Natural killer cell treated with Interleukin-12 subunit alpha and Interleukin-12 subunit beta and Interleukin-15 and Interleukin-18, amount 100 ng/mL, for 72 hours (primary cell): ENCODE data around the gene UNKL. TPM values are rescaled to one million over a fixed set of nuclear protein-coding genes. Genes with fewer than 3 reads are reported as not detected.
"Not testable (repeated sequence)": the region's sequence is repeated elsewhere in the genome, so short reads cannot be mapped to it uniquely, and the experiment has no call there.

Experiments used
- ATAC-seq, 2 donors: fragments of 150-1000 bp; cut with Tn5 transposase in 1 of 2; sonication (Bioruptor Pico), chemical (Tn5 transposase) in 1 of 2; 2 replicates each; pipeline ENCODE4 v1.10.0; 2021
- DNase-seq: peaks from one replicate; pipeline ENCODE4 v3.0.0; 2022; ENCODE audit warnings: low spot score
- H3K27ac Mint-ChIP-seq, 2 donors: 1 replicate in 1 of 2; 2 replicates in 1 of 2; pipeline ENCODE4 v1.8.0; 2022; ENCODE audit warnings: mixed read lengths in 2 of 2, mild to moderate bottlenecking in 1 of 2, moderate library complexity in 1 of 2
- H3K27me3 Mint-ChIP-seq, 2 donors: 1 replicate in 1 of 2; 2 replicates in 1 of 2; pipeline ENCODE4 v1.8.0; 2022; ENCODE audit warnings: mixed read lengths in 2 of 2
- H3K36me3 Mint-ChIP-seq: one replicate; pipeline ENCODE4 v1.8.0; 2022; ENCODE audit warnings: mixed read lengths
- H3K4me1 Mint-ChIP-seq, 2 donors: 1 replicate in 1 of 2; 2 replicates in 1 of 2; pipeline ENCODE4 v1.8.0; 2022; ENCODE audit warnings: low read depth in 2 of 2, mixed read lengths in 2 of 2, mild to moderate bottlenecking in 1 of 2
- H3K4me3 Mint-ChIP-seq: one replicate; pipeline ENCODE4 v1.8.0; 2022; ENCODE audit warnings: mixed read lengths
- H3K9me3 Mint-ChIP-seq: 2 replicates; pipeline ENCODE4 v1.8.0; 2022; ENCODE audit warnings: mixed read lengths
- total RNA-seq, 2 donors: library from RNA; stranded (reverse); gene quantifications; one replicate each; pipeline ENCODE4 v1.2.3, GENCODE V29; 2022

The UNKL gene
- total RNA-seq, 2 donors from 2014 or later: 25.4 to 72.1 TPM

GRCh38 chr16:1441391-1441829 lies 26.9 kb upstream of the UNKL start:
- Mint-ChIP-seq H3K9me3 (no peaks in the 10 kb centered on the region), H3K27ac (no peak overlapping the region), H3K4me1 (no peaks in the 10 kb centered on the region), H3K36me3 (no peaks in the 10 kb centered on the region), H3K4me3 (no peak overlapping the region), H3K27me3 (no peaks in the 10 kb centered on the region)
- ATAC-seq (no peak), DNase-seq (no peak)

DNA sequence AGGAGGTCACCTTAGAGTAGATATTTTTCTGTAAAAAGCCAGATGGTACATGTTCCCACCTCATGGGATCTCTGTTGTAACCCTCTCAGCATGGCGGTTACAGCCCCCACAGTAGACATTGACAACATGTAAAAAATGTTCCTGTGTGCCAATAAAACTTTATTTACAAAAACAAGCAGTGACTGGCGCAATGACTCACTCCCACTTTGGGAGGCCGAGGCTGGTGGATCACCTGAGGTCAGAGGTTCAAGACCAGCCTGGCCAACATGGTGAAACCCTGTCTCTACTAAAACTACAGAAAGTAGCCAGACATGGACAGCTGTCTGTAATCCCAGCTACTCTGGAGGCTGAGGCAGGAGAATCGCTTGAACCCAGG lies 25.2 kb upstream of the UNKL start:
- H3K4me1 Mint-ChIP-seq, H3K4me3 Mint-ChIP-seq, H3K36me3 Mint-ChIP-seq, H3K27ac Mint-ChIP-seq, H3K9me3 Mint-ChIP-seq, ATAC-seq, DNase-seq, H3K27me3 Mint-ChIP-seq: not testable (repeated sequence)

GRCh38 chr16:1439058-1439698 lies 24.7 kb upstream of the UNKL start:
- Mint-ChIP-seq H3K27me3 (no peaks in the 10 kb centered on the region), H3K4me1 (no peaks in the 10 kb centered on the region), H3K9me3 (no peaks in the 10 kb centered on the region), H3K36me3 (no peaks in the 10 kb centered on the region), H3K27ac (no peak overlapping the region), H3K4me3 (no peak overlapping the region)
- no peak for ATAC-seq
- no peak for DNase-seq

GRCh38 chr16:1438229-1439057 lies 23.9 kb upstream of the UNKL start:
- no peak overlapping the region for H3K27ac Mint-ChIP-seq
- DNase-seq (no peak), ATAC-seq (no peak)
- H3K4me1 Mint-ChIP-seq: no peaks in the 10 kb centered on the region
- H3K4me3 Mint-ChIP-seq: no peak overlapping the region
- H3K27me3 Mint-ChIP-seq: no peaks in the 10 kb centered on the region
- H3K36me3 Mint-ChIP-seq: no peaks in the 10 kb centered on the region
- no peaks in the 10 kb centered on the region for H3K9me3 Mint-ChIP-seq

DNA sequence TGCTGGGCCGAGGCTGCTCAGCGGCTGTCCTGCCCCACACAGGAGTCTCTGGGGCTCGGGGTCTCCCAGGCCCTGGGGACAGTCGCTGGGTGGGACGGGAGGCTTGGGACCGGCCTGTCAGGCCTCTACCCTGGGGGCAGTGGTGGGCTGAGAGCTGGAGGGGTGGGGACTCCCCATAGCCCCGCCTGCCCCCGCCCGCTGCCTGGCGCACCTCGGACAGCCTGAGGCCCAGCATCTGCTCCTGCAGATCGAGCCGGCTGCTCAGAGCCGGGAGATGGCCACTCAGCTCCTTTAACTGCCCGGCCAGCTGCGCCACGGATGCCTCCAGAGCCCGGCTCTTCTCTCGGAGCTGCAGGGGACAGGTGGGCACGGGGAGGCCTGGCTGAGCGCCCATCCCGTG lies 23.1 kb upstream of the UNKL start:
- ATAC-seq (no peak), DNase-seq (no peak)
- Mint-ChIP-seq H3K4me1 (no peaks in the 10 kb centered on the region), H3K36me3 (no peaks in the 10 kb centered on the region), H3K27ac (no peak overlapping the region), H3K4me3 (no peak overlapping the region), H3K9me3 (no peaks in the 10 kb centered on the region), H3K27me3 (no peaks in the 10 kb centered on the region)

GRCh38 chr16:1436731-1437355 lies 22.3 kb upstream of the UNKL start:
- Mint-ChIP-seq H3K36me3 (no peaks in the 10 kb centered on the region), H3K4me1 (no peaks in the 10 kb centered on the region), H3K4me3 (no peak overlapping the region), H3K27me3 (no peaks in the 10 kb centered on the region), H3K9me3 (no peaks in the 10 kb centered on the region), H3K27ac (no peak overlapping the region)
- ATAC-seq (no peak), DNase-seq (no peak)

DNA sequence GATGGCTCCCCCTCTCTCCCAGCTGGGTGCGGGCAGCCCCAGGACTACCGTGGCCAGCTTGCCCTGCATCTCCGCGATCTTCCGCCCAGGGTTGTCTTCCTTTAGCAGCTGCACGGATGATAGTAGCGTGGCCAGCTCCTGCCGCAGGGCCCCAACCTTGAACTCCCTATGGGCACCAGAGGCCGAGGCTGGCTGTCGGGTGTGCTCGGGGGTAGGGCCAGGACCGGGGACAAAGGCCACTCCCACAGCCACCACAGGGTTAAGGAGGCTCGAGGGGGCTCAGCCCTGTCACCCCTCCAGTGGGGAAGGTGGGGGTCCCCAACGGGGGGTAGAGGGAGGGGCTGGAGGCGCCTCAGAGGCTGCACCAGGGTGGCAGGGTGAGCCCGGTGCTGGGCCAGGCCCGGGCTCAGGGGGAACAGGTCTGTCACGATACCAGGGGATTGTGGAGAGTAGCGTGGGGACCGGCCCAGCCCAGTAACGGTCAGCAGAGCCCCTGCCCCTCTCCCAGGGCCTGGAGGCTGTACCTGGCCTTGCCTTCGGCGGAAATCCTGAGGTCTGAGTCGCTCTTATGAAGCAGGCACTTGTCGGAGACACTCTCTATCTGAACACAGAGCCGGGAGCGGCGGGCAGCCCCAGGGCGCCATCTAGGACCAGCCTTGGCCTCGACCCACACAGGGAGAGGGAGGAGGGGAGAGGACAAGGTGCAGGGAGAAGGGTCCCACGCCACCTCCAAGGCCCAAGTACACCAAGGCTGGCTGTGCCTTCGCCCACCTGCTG lies 21.6 kb upstream of the UNKL start:
- H3K27me3 Mint-ChIP-seq: no peaks in the 10 kb centered on the region
- H3K9me3 Mint-ChIP-seq: no peaks in the 10 kb centered on the region
- ATAC-seq: no peak
- H3K4me1 Mint-ChIP-seq: no peaks in the 10 kb centered on the region
- H3K36me3 Mint-ChIP-seq: no peaks in the 10 kb centered on the region
- no peak for DNase-seq
- H3K4me3 Mint-ChIP-seq: no peak overlapping the region
- no peak overlapping the region for H3K27ac Mint-ChIP-seq

DNA sequence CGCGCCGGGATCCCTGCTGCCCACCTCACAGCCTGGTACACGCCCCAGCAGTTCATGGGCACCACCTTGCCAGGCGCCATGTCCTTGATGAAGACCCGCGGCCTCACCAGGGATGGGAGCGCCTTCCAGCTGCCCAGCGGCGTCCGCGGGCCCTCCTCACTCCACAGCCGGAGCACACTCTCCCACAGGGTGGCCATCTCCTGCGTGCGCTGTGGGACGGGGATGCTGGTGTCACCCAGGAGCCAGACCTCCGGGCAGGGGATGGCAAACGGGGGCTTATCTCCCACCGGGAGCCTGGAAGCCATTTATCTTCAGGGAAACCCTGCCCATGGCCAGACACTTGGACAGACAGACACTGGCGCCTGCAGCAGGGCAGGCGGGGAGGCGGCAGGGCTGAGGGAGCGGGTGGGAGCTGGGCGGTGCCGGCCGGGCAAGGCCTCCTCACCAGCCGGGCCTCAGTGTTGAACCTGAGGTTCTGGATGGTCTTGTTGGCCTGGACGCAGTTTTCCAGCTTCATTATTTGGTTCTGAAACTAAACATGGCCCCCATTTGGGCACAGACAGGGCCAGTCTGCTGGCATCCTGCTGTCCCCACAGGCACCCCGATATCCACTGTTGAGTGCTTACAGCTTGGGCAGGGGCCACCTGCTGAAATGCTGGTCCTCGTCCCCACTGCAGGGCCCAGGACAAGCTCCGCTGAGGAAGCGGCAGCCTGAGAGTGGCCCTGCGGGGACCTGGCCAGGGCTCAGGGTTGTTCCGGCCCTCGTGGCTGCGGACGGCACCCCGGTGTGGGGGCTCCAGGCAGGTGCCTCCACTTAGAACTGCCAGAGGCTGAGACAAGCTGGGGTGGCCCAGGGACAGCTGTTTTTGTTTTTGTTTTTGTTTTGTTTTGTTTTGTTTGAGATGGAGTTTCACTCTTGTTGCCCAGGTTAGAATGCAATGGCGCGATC lies 20.4 kb upstream of the UNKL start:
- Mint-ChIP-seq H3K4me3 (no peak overlapping the region), H3K4me1 (no peaks in the 10 kb centered on the region), H3K9me3 (no peaks in the 10 kb centered on the region), H3K27ac (no peak overlapping the region), H3K27me3 (no peaks in the 10 kb centered on the region), H3K36me3 (no peaks in the 10 kb centered on the region)
- ATAC-seq (no peak), DNase-seq (no peak)

DNA sequence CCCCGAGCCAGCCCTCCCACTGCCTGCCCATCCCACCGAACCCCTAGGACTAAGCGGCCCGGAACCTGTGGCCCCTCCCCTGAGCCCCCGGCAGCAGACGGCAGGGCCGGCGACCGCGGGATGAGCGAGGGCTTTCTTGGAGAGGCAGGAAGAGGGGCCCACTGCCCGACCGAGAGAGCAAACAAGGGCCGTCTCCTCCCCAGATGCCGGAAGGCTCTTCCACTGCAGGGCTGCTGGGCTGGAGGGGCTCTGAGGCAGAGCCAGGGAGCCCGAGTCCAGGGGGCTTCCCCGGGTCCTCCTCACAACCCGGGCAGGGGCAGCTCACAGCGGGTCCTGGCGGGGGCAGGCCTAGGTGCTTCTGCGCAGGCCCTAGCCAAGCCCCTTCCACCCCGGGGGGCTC lies 19.3 kb upstream of the UNKL start:
- Mint-ChIP-seq H3K9me3 (no peaks in the 10 kb centered on the region), H3K27me3 (no peaks in the 10 kb centered on the region), H3K36me3 (no peaks in the 10 kb centered on the region), H3K4me1 (no peaks in the 10 kb centered on the region), H3K27ac (no peak overlapping the region), H3K4me3 (no peak overlapping the region)
- DNase-seq: no peak
- no peak for ATAC-seq

GRCh38 chr16:1433263-1433560 lies 18.7 kb upstream of the UNKL start:
- DNase-seq (no peak), ATAC-seq (no peak)
- Mint-ChIP-seq H3K27me3 (no peaks in the 10 kb centered on the region), H3K36me3 (no peaks in the 10 kb centered on the region), H3K9me3 (no peaks in the 10 kb centered on the region), H3K27ac (no peak overlapping the region), H3K4me1 (no peaks in the 10 kb centered on the region), H3K4me3 (no peak overlapping the region)

- Mint-ChIP-seq H3K4me3 (no peak overlapping the region), H3K27me3 (no peaks in the 10 kb centered on the region), H3K27ac (peak overlapping the region in 1 of 2 donors; percentile 35), H3K36me3 (no peaks in the 10 kb centered on the region), H3K9me3 (no peaks in the 10 kb centered on the region), H3K4me1 (no peaks in the 10 kb centered on the region)
- DNase-seq: no peak
- peak in 1 of 2 donors; percentile 5 for ATAC-seq
These were observed 18.1 kb upstream of the UNKL start for GRCh38 chr16:1432388-1433262.

DNA sequence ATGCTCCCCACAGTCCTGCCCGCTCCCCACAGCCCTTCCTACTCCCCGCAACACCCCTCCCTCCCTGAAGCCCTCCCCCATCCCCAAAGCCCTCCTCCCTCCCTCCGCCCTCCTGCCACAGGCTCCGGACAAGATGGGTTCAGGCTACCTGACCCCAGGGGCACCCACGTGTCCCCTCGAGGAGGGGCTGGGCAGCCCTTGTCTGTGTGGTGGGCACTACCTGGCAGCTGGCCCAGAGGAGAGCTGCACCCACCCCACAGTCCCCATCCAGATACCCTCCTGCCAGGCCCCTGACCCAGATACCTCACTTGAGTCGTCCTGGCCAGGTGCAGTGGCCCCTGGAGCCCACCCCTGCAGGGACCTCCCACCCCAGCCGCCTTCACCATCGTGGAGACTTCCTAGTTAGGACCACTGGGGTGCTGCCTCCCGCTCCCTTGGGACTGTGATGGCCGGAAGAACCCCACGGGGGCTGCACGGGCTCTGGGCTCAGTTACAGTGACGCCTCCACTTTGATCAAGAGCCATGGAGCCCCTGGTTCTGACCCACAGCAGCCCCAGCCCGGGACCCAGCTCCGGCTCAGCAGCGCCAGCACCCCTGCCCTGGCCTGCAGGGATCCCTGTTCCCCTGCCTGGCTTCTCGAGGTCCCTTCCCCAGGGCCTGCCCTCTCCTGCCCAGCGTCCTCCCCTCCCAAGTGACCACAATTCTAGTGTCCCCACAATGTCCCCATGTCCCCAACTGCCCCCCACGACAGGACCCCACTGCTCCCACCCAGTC lies 17.2 kb upstream of the UNKL start:
- DNase-seq (no peak), ATAC-seq (no peak)
- Mint-ChIP-seq H3K4me1 (no peaks in the 10 kb centered on the region), H3K27ac (peak overlapping the region in 1 of 2 donors; percentile 35), H3K9me3 (no peaks in the 10 kb centered on the region), H3K36me3 (no peaks in the 10 kb centered on the region), H3K27me3 (no peaks in the 10 kb centered on the region), H3K4me3 (no peak overlapping the region)
